GM12878 (cell line): ENCODE data around the gene PLA2G6. TPM values are rescaled to one million over a fixed set of nuclear protein-coding genes. Genes with fewer than 3 reads are reported as not detected.

Experiments used
- ATAC-seq: fragments of 200-7000 bp; cut with Tn5 transposase; 3 replicates; pipeline ENCODE4 v1.9.1; 2020; ENCODE audit warnings: mild to moderate bottlenecking, moderate library complexity
- BruUV-seq: library from RNA; stranded (reverse); fragments of 400-500 nt; replicated peaks from 2 replicates; lab custom pipeline; 2021; lab: Mats Ljungman, UMichigan
- CTCF ChIA-PET: fragments of 300-600 bp; sonication (Branson Sonifier 250); formaldehyde crosslinking; extraction: SDS; loops from one replicate; lab custom pipeline; 2021; ENCODE audit warnings: inconsistent platforms; lab: Yijun Ruan, JAX
- POLR2A ChIA-PET: fragments of 350-600 bp; formaldehyde crosslinking; extraction: SDS; loops from one replicate; lab custom pipeline; 2021; ENCODE audit warnings: inconsistent platforms; lab: Charles Lee
- RAD21 ChIA-PET: fragments of 300-600 bp; sonication (Branson Sonifier 250); formaldehyde crosslinking; loops from one replicate; lab custom pipeline; 2023; ENCODE audit warnings: antibody characterized with exemption; ENCODE audit not compliant: unreplicated experiment; lab: Charles Lee
- SMC1A ChIA-PET: fragments of 300-600 bp; sonication (Branson Sonifier 250); formaldehyde crosslinking; loops from one replicate; lab custom pipeline; 2023; ENCODE audit not compliant: unreplicated experiment, uncharacterized antibody; lab: Charles Lee
- DNase-seq: peaks from one replicate; pipeline ENCODE4 v3.0.0-alpha.2; 2011; ENCODE audit warnings: low read depth, low spot score
- FAIRE-seq: peaks from 3 replicates; lab custom pipeline; 2011; peaks lifted over from hg19 to GRCh38; lab: Jason Lieb, UNC
- H2AFZ ChIP-seq: 2 replicates; pipeline ENCODE4 v1.6.0; 2011; ENCODE audit warnings: low read depth, low read length, control low read depth; ENCODE audit not compliant: control insufficient read depth
- H3K27ac ChIP-seq: 2 replicates; pipeline ENCODE4 v1.5.1; 2011; ENCODE audit warnings: control low read depth; ENCODE audit not compliant: control insufficient read depth, insufficient read depth
- H3K27me3 ChIP-seq, 2 experiments: replicated peaks in 1 of 2; 2 replicates each; pipeline versions ENCODE4 v1.6.0 to v1.6.1; 2011; ENCODE audit warnings: low read length in 1 of 2; ENCODE audit not compliant: control insufficient read depth in 2 of 2, insufficient read depth in 2 of 2
- H3K36me3 ChIP-seq, 2 experiments: 2 replicates each; pipeline ENCODE4 v1.5.1; 2011; ENCODE audit warnings: low read length in 1 of 2; ENCODE audit not compliant: control insufficient read depth in 2 of 2, insufficient read depth in 2 of 2
- H3K4me1 ChIP-seq: 2 replicates; pipeline ENCODE4 v1.6.1; 2011; ENCODE audit warnings: mild to moderate bottlenecking, low read length, moderate library complexity, mixed read lengths; ENCODE audit not compliant: control insufficient read depth, insufficient read depth
- H3K4me2 ChIP-seq: 2 replicates; pipeline ENCODE4 v1.6.0; 2011; ENCODE audit warnings: control low read depth; ENCODE audit not compliant: control insufficient read depth, insufficient read depth
- H3K4me3 ChIP-seq: fragments of 200-600 bp; sonication (generic); 2 replicates; pipeline ENCODE4 v1.5.1; 2016
- H3K79me2 ChIP-seq: 2 replicates; pipeline ENCODE4 v1.6.0; 2011; ENCODE audit warnings: low read length; ENCODE audit not compliant: control insufficient read depth, insufficient read depth
- H3K9ac ChIP-seq: 2 replicates; pipeline ENCODE4 v1.8.0; 2011; ENCODE audit warnings: low read length, control low read depth, mixed read lengths; ENCODE audit not compliant: control insufficient read depth, insufficient read depth
- H3K9me3 ChIP-seq: replicated peaks from 3 replicates; pipeline ENCODE4 v1.5.1; 2011; ENCODE audit warnings: mild to moderate bottlenecking, low read length; ENCODE audit not compliant: control insufficient read depth, insufficient read depth
- H4K20me1 ChIP-seq: 2 replicates; pipeline ENCODE4 v1.6.0; 2011; ENCODE audit not compliant: control insufficient read depth, insufficient read depth
- E4F1 ChIP-seq: fragments of 450-650 bp; IDR thresholded peaks from 2 replicates; pipeline ENCODE4 v1.6.1; 2018; ENCODE audit warnings: borderline replicate concordance, mild to moderate bottlenecking; ENCODE audit not compliant: partially characterized antibody
- HDAC2 ChIP-seq: fragments of 200-600 bp; sonication (generic); IDR thresholded peaks from 2 replicates; pipeline ENCODE4 v1.6.1; 2017
- MXI1 ChIP-seq: fragments of 150-350 bp; IDR thresholded peaks from 2 replicates; pipeline ENCODE4 v1.6.1; 2011; ENCODE audit warnings: low read depth, mild to moderate bottlenecking, inconsistent platforms, low read length, improper control_type of control experiment
- RBBP5 ChIP-seq: fragments of 200-600 bp; sonication (generic); conservative IDR thresholded peaks from 2 replicates; pipeline ENCODE4 v1.6.1; 2016
- WGBS: methylation state at CpG from one replicate; pipeline ENCODE4 v1.1.6; 2016; ENCODE audit warnings: low lambda C conversion rate; ENCODE audit not compliant: insufficient replicate concordance, insufficient coverage; ENCODE audit errors: missing lambda C conversion rate; 5-methylcytosine and 5-hydroxymethylcytosine counted together
- in situ Hi-C: fragments of 300-500 bp; cut with MboI; formaldehyde crosslinking; loops from 9 replicates; pipeline ENCODE4 v1.14.3; 2018; ENCODE audit warnings: mixed read lengths
- intact Hi-C: fragments of 100-400 bp; cut with micrococcal nuclease; formaldehyde crosslinking; loops from one replicate; pipeline ENCODE4 v1.14.2; 2022; ENCODE audit not compliant: unreplicated experiment
- polyA plus RNA-seq, 11 experiments: library from polyadenylated mRNA; depleted of rRNA in 4 of 11; unstranded in 6 of 11; stranded (reverse) in 5 of 11; fragments of >200 nt; fragmentation: Nextera tagmentation in 4 of 11; fragmentation: Illumina TruSeq in 1 of 11; extraction: Ambion mirVana in 4 of 11; extraction: Trizol in 1 of 11; gene quantifications; 1 replicate in 1 of 11; 2 replicates in 10 of 11; pipeline versions ENCODE4 v1.2.1 to v1.2.3, GENCODE V29; 2011 to 2016; ENCODE audit warnings: inconsistent platforms in 2 of 11, missing spikeins in 2 of 11, low read depth in 1 of 11
- total RNA-seq, 4 experiments: library from RNA; depleted of rRNA in 3 of 4; stranded (reverse); fragments of >200 nt in 3 of 4; fragmentation: Illumina TruSeq in 1 of 4; extraction: Trizol in 1 of 4; gene quantifications; 2 replicates each; pipeline versions ENCODE4 v1.2.1 to v1.2.3, GENCODE V29; 2013 to 2021
- TF ChIP-seq, protein P1 (sequence below): fragments of 450-650 bp; formaldehyde crosslinking; IDR thresholded peaks from 2 replicates; pipeline ENCODE4 v1.5.0; 2022; ENCODE audit warnings: mild to moderate bottlenecking, missing genetic modification characterization

Gene PLA2G6
- total and polyA plus RNA-seq, 10 of the 15 experiments (the other 5 are each of a cell fraction or from before 2014, with no cell fraction given): 0.15 to 42.2 (median 15.8) TPM

- Histone ChIP-seq H3K36me3 (no peaks in the 10 kb centered on the region; a peak in 1 of 4 replicates), H3K4me3 (no peak overlapping the region), H3K9me3 (no peaks in the 10 kb centered on the region), H3K4me1 (peaks cover 13% of the 10 kb centered on the region), H2AFZ (no peak overlapping the region), H3K9ac (no peak overlapping the region), H3K79me2 (no peaks in the 10 kb centered on the region), H4K20me1 (no peaks in the 10 kb centered on the region), H3K27me3 (no peaks in the 10 kb centered on the region), H3K27ac (no peak overlapping the region), H3K4me2 (no peak overlapping the region)
- in situ Hi-C loops: no loop called here
- DNase-seq: no peak
- SMC1A ChIA-PET: no interaction called here
- intact Hi-C loops: no loop called here
- no peak for FAIRE-seq
- CTCF ChIA-PET: interaction anchor here (0.9 kb wide), 1 partner anchor 39 kb away, joined by 3 read pairs; the partner anchor contains the start of gene PLA2G6
- no TSS peak for BruUV-seq
- no peak for ATAC-seq
- RAD21 ChIA-PET: no interaction called here
- WGBS: 85% methylated on average over 22 of the region's 22 CpGs
- TF ChIP-seq HDAC2: no peak
- TF ChIP-seq, protein P1, sequence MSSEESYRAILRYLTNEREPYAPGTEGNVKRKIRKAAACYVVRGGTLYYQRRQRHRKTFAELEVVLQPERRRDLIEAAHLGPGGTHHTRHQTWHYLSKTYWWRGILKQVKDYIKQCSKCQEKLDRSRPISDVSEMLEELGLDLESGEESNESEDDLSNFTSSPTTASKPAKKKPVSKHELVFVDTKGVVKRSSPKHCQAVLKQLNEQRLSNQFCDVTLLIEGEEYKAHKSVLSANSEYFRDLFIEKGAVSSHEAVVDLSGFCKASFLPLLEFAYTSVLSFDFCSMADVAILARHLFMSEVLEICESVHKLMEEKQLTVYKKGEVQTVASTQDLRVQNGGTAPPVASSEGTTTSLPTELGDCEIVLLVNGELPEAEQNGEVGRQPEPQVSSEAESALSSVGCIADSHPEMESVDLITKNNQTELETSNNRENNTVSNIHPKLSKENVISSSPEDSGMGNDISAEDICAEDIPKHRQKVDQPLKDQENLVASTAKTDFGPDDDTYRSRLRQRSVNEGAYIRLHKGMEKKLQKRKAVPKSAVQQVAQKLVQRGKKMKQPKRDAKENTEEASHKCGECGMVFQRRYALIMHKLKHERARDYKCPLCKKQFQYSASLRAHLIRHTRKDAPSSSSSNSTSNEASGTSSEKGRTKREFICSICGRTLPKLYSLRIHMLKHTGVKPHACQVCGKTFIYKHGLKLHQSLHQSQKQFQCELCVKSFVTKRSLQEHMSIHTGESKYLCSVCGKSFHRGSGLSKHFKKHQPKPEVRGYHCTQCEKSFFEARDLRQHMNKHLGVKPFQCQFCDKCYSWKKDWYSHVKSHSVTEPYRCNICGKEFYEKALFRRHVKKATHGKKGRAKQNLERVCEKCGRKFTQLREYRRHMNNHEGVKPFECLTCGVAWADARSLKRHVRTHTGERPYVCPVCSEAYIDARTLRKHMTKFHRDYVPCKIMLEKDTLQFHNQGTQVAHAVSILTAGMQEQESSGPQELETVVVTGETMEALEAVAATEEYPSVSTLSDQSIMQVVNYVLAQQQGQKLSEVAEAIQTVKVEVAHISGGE (CRISPR knock-in tag): no peak
- TF ChIP-seq RBBP5: no peak
- no peak for TF ChIP-seq E4F1
- no peak for TF ChIP-seq MXI1
- POLR2A ChIA-PET: no interaction called here
Measured at GRCh38 chr22:38220653-38221386, 39.2 kb upstream of the PLA2G6 start.
